Stimulated activated memory B cell treated with anti-CD40 and anti-IgM and Interleukin-4, amounts not matched to agents 10 μg/mL and 1 μg/mL and 100 μg/mL, for 72 hours (primary cell): ENCODE measurements around the gene STXBP6.

Experiments used
- ATAC-seq: fragments of 150-1000 bp; cut with Tn5 transposase; 2 replicates; pipeline ENCODE4 v1.10.0; 2021
- H3K27ac Mint-ChIP-seq: one replicate; pipeline ENCODE4 v1.8.0; 2022; ENCODE audit warnings: mild to moderate bottlenecking, mixed read lengths
- H3K27me3 Mint-ChIP-seq: one replicate; pipeline ENCODE4 v1.8.0; 2022; ENCODE audit warnings: mixed read lengths
- H3K36me3 Mint-ChIP-seq: one replicate; pipeline ENCODE4 v1.8.0; 2022; ENCODE audit warnings: mixed read lengths
- H3K4me1 Mint-ChIP-seq: one replicate; pipeline ENCODE4 v1.8.0; 2022; ENCODE audit warnings: mixed read lengths
- H3K4me3 Mint-ChIP-seq: one replicate; pipeline ENCODE4 v1.8.0; 2022; ENCODE audit warnings: mild to moderate bottlenecking, moderate library complexity, mixed read lengths
- H3K9me3 Mint-ChIP-seq: one replicate; pipeline ENCODE4 v1.8.0; 2022; ENCODE audit warnings: mixed read lengths

STXBP6 gene

DNA sequence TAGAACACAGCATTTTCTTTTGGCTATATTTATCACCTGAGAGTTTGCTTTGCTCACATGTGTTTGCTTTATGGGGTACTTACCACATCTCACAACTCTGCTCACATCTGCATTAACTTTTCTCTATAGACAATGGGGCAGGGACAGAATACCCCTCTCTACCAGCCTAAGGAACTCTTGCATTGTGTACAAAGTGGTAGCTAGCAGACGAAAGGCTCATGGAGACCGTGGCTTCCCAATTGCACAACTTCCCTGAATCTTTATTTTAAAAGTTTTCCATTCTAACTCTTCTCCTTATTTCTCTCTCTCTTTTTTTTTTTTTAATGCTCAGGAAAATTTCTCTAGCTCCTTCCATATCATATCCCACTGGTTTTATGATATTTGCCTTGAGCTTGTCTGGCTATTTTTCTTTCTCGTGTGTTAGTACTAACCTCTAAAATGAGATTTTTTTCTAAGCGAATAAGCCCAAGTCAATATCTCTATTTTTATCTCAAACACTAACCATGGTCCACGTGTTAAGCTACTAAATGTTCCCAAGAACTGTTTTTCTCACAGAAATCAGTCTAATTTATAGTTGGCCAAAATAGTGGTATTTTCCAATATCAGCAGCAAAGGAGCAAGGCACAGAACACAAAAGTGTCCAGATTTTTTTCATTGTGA, 155.2 kb downstream of the STXBP6 start:
- Mint-ChIP-seq H3K4me3 (no peak overlapping the region), H3K36me3 (no peaks in the 10 kb centered on the region), H3K4me1 (no peaks in the 10 kb centered on the region), H3K27me3 (peaks cover 14% of the 10 kb centered on the region), H3K27ac (no peak overlapping the region), H3K9me3 (peaks cover 8% of the 10 kb centered on the region)
- ATAC-seq = no peak

GRCh38 chr14:24892497-24893051, 157.4 kb downstream of the STXBP6 start:
- H3K9me3 Mint-ChIP-seq = peaks cover 8% of the 10 kb centered on the region
- no peak overlapping the region for H3K4me3 Mint-ChIP-seq
- H3K36me3 Mint-ChIP-seq = no peaks in the 10 kb centered on the region
- ATAC-seq = no peak
- H3K4me1 Mint-ChIP-seq = no peaks in the 10 kb centered on the region
- peaks cover 21% of the 10 kb centered on the region for H3K27me3 Mint-ChIP-seq
- no peak overlapping the region for H3K27ac Mint-ChIP-seq

DNA sequence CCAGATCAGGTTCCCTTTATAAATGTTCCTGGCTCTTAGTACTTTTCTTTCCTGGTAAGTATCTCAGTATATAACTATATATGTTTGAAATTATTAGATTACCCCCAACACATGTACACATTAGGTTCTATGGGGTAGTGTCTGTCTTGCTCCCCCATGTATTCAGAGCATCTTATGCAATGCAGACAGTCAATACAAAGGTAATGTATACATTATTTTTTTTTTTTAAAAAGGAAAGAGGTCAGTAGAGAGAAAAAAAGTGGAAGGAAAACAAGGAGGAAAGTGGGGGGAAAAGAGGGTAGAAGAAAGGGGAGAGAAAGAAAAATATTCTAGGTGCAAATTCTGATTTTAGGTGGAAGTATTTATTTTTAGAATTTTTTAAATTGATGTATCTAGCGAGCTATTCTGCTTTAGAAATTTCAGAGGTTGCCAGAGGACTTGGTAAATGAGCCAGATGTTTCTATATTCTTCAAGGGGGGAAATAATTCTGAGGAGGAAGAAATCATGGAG, 157.9 kb downstream of the STXBP6 start:
- H3K36me3 Mint-ChIP-seq = no peaks in the 10 kb centered on the region
- no peak overlapping the region for H3K4me3 Mint-ChIP-seq
- H3K27ac Mint-ChIP-seq = no peak overlapping the region
- no peak for ATAC-seq
- H3K4me1 Mint-ChIP-seq = no peaks in the 10 kb centered on the region
- H3K9me3 Mint-ChIP-seq = peaks cover 8% of the 10 kb centered on the region
- H3K27me3 Mint-ChIP-seq = peaks cover 21% of the 10 kb centered on the region

DNA sequence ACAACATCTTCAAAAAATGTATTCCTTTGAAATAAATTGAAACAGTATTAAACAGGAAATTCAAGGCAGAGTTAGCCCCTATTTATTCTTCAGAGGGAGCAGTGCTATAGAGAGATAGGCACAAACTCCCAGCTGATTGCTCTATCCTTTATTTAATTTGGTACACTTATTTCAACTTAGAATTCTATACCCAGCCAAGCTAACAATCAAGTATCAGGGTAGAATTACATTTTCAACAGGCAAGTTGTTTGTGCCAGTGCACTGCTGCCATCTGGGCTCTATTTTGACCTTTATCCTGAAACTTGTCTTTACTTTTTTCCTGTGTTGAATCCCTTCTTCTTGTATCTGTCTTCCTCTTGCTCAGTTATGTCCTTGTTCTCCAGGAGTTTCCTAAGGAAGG, 159.2 kb downstream of the STXBP6 start:
- Mint-ChIP-seq H3K27me3 (peaks cover 12% of the 10 kb centered on the region), H3K9me3 (peaks cover 8% of the 10 kb centered on the region), H3K4me3 (no peak overlapping the region), H3K4me1 (no peaks in the 10 kb centered on the region), H3K36me3 (no peaks in the 10 kb centered on the region), H3K27ac (no peak overlapping the region)
- no peak for ATAC-seq

DNA sequence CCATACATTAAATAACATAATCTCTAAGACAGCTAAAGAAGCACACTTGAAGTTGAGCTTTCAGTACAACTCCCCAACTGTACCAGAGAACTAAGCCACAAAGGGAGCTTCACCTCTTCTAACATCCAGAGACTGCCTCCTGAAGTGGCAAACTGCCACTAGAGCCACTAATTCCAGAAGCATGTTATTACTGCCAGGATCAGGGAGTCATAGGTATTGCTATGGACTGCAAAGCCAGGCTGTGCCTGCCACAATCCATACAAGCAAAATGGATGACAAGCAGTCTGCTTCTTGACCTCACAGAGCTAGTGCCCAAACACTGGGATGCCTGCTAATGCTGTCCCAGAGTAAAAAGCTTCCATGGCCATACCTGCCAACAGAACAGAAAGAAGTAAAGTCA, 160.1 kb downstream of the STXBP6 start:
- Mint-ChIP-seq H3K9me3 (peaks cover 8% of the 10 kb centered on the region), H3K27ac (no peak overlapping the region), H3K4me3 (no peak overlapping the region), H3K4me1 (no peaks in the 10 kb centered on the region), H3K27me3 (peaks cover 12% of the 10 kb centered on the region), H3K36me3 (no peaks in the 10 kb centered on the region)
- no peak for ATAC-seq

GRCh38 chr14:24888532-24888931, 161.4 kb downstream of the STXBP6 start:
- H3K9me3 Mint-ChIP-seq = peaks cover 8% of the 10 kb centered on the region
- H3K36me3 Mint-ChIP-seq = no peaks in the 10 kb centered on the region
- no peaks in the 10 kb centered on the region for H3K4me1 Mint-ChIP-seq
- ATAC-seq = no peak
- H3K27me3 Mint-ChIP-seq = peaks cover 12% of the 10 kb centered on the region
- no peak overlapping the region for H3K27ac Mint-ChIP-seq
- no peak overlapping the region for H3K4me3 Mint-ChIP-seq

DNA sequence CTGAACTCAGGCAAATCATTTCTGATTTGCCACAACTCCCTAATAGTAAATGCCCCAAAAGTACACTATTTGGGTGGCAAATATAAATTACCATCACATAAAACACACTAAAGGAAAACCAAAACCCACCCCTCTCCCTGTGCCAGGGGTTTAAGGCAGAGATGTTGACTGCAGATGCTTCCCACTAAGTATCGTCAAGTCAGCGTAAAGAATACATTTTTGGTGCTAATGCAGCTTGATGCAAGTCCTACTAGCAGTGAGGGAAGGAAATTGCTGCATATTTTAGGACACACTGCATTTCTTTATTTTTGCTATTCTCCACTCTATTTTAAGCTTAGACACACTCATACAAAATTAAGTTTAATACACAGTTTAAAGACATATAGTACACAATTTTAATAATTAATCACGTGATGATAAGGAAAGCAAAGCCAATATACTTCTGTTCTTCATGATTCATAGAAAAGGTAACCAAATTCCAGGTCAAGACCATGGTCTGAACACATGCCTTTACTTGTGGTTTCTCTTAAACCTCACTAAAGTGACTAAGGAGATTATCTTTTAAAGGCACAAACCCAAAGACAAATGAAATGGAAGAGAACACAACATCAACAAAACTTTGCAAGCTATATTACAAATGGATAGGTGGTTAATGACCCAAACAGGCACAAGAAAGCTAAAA, 162.2 kb downstream of the STXBP6 start:
- H3K9me3 Mint-ChIP-seq = peaks cover 8% of the 10 kb centered on the region
- H3K4me3 Mint-ChIP-seq = no peak overlapping the region
- no peaks in the 10 kb centered on the region for H3K36me3 Mint-ChIP-seq
- ATAC-seq = no peak
- no peak overlapping the region for H3K27ac Mint-ChIP-seq
- H3K27me3 Mint-ChIP-seq = peaks cover 12% of the 10 kb centered on the region
- H3K4me1 Mint-ChIP-seq = no peaks in the 10 kb centered on the region

DNA sequence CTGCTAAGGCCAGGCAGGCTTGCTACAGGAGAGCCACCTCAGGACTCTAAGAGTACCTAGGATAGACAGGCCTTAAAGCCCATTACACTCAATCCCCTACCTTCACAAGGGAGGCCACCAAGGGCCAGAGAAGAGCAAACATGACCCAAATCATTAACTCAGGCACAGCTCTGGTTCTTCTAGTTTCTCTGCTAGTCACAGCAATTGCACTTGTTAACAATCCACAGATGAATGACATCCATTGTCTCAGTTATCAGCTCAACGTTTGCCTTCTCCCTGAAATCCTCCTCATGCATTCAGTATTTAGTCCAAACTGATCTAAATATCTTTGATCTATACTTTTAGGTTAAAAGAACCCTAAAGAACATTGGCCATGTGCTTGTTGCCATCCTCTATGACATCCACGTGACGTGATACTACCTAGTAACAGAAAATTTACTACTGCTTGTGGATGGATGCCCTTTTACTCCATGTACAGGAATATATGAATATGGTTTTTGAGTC, 164.5 kb downstream of the STXBP6 start:
- Mint-ChIP-seq H3K36me3 (no peaks in the 10 kb centered on the region), H3K4me3 (no peak overlapping the region), H3K4me1 (no peaks in the 10 kb centered on the region), H3K9me3 (peaks cover 4% of the 10 kb centered on the region), H3K27ac (no peak overlapping the region), H3K27me3 (peaks cover 15% of the 10 kb centered on the region)
- no peak for ATAC-seq

DNA sequence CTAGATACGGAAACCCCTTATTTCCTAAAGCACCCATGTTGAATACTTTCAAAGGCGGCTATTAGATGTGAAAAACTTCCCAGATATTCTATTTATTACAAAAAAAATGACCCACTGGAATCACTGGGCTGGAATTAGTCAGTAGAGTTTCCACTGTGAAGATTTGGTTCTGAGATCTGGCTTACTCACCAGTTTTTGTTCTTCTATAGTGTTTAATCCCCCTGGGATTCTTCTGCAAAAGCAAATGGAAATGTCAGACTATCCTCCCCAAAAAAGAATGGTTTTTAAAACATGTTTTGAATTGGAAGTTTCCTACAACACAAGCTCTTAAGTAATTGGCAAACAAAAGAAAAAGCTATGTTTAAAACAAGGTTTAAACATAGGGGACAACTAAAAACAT, 166.4 kb downstream of the STXBP6 start:
- ATAC-seq = no peak

GRCh38 chr14:24881116-24881893, 168.6 kb downstream of the STXBP6 start:
- Mint-ChIP-seq H3K4me3 (no peak overlapping the region), H3K36me3 (no peaks in the 10 kb centered on the region), H3K27me3 (peaks cover 16% of the 10 kb centered on the region), H3K27ac (no peak overlapping the region), H3K9me3 (no peaks in the 10 kb centered on the region), H3K4me1 (no peaks in the 10 kb centered on the region)
- no peak for ATAC-seq

More for the DNA sequence above, 166.4 kb downstream of the STXBP6 start:
- Mint-ChIP-seq H3K4me1 (no peaks in the 10 kb centered on the region), H3K9me3 (no peaks in the 10 kb centered on the region), H3K4me3 (no peak overlapping the region), H3K27me3 (peaks cover 16% of the 10 kb centered on the region), H3K27ac (no peak overlapping the region), H3K36me3 (no peaks in the 10 kb centered on the region)

GRCh38 chr14:24880689-24881088, 169.3 kb downstream of the STXBP6 start:
- Mint-ChIP-seq H3K4me1 (no peaks in the 10 kb centered on the region), H3K4me3 (no peak overlapping the region), H3K36me3 (no peaks in the 10 kb centered on the region), H3K27ac (no peak overlapping the region), H3K9me3 (no peaks in the 10 kb centered on the region), H3K27me3 (peaks cover 16% of the 10 kb centered on the region)
- no peak for ATAC-seq

GRCh38 chr14:24879661-24880386, 170.1 kb downstream of the STXBP6 start:
- no peak for ATAC-seq
- Mint-ChIP-seq H3K4me3 (no peak overlapping the region), H3K27ac (no peak overlapping the region), H3K9me3 (no peaks in the 10 kb centered on the region), H3K4me1 (no peaks in the 10 kb centered on the region), H3K27me3 (peaks cover 16% of the 10 kb centered on the region), H3K36me3 (no peaks in the 10 kb centered on the region)

- Mint-ChIP-seq H3K9me3 (no peaks in the 10 kb centered on the region), H3K27ac (no peak overlapping the region)
Observed at GRCh38 chr14:24876996-24877395, 173.0 kb downstream of the STXBP6 start.

DNA sequence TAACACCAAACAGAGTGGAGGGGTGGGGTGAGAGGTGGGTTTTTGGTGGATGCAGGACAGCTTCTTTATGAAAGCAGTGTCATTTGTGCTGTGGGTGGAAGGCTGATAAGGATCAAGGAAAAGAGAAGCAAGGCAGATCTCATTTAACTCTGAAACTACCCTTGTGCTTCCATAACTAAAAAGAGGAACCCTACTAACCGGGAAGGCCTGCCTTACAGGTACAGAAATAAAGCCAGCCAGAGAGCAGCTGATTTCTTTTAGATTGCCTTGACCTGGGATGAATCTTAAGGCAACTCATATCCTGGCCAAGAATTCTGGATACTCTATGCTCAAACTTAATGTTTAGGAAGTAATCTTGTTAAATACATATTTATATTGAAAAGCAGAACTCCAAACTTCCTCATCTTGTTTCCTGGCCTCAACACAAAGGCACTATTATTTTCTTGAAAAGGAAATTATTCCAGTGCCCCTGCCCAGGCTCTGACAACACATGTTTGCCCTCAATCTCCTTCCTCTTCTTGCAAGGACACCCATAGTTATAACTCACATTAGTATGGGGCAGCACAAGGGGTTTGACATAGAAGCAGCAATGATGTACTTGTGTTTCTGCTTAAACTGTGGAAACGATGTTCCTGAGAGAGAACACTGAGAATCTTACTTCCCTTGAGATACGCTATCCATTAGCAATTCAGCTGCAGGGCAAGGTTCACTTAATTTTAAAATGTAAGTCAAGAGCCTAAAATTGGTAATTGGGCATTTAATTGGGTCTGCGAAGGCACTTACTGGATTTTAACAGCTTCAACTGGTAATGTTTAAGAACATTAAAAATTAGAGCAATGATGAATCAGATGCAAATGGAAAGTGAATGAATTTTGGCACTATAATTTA, 173.7 kb downstream of the STXBP6 start:
- H3K36me3 Mint-ChIP-seq = no peaks in the 10 kb centered on the region

More at GRCh38 chr14:24876996-24877395, 173.0 kb downstream of the STXBP6 start:
- ATAC-seq = no peak
- Mint-ChIP-seq H3K27me3 (peaks cover 16% of the 10 kb centered on the region), H3K36me3 (no peaks in the 10 kb centered on the region), H3K4me1 (no peaks in the 10 kb centered on the region), H3K4me3 (no peak overlapping the region)

More for the DNA sequence above, 173.7 kb downstream of the STXBP6 start:
- no peak for ATAC-seq
- no peak overlapping the region for H3K27ac Mint-ChIP-seq
- H3K27me3 Mint-ChIP-seq = peaks cover 16% of the 10 kb centered on the region
- no peak overlapping the region for H3K4me3 Mint-ChIP-seq
- H3K9me3 Mint-ChIP-seq = no peaks in the 10 kb centered on the region
- no peaks in the 10 kb centered on the region for H3K4me1 Mint-ChIP-seq
